GM23338 (cell line): ENCODE data around the gene PNPLA8.

ENCODE experiments used
- EZH2 ChIP-seq: fragments of 200-600 bp; sonication (generic); IDR thresholded peaks from one replicate; pipeline ENCODE4 v1.8.0; 2017; ENCODE audit warnings: antibody characterized with exemption, mild to moderate bottlenecking, low read depth; ENCODE audit not compliant: unreplicated experiment
- POLR2AphosphoS5 ChIP-seq: IDR thresholded peaks from 2 replicates; pipeline ENCODE4 v1.6.1; 2016; ENCODE audit warnings: antibody characterized with exemption, low read depth
- TF ChIP-seq, protein P1 (sequence below), 2 experiments: fragments of 200-600 bp in 1 of 2; sonication (generic) in 1 of 2; conservative IDR thresholded peaks; 2 replicates each; pipeline versions ENCODE4 v1.5.1 to v1.6.1; 2016 to 2017; ENCODE audit warnings: antibody characterized with exemption in 2 of 2, low read depth in 2 of 2, mild to moderate bottlenecking in 2 of 2, moderate library complexity in 1 of 2
- TF ChIP-seq, protein P2 (sequence below): IDR thresholded peaks from one replicate; pipeline ENCODE4 v1.6.1; 2018; ENCODE audit warnings: antibody characterized with exemption; ENCODE audit not compliant: unreplicated experiment

DNA sequence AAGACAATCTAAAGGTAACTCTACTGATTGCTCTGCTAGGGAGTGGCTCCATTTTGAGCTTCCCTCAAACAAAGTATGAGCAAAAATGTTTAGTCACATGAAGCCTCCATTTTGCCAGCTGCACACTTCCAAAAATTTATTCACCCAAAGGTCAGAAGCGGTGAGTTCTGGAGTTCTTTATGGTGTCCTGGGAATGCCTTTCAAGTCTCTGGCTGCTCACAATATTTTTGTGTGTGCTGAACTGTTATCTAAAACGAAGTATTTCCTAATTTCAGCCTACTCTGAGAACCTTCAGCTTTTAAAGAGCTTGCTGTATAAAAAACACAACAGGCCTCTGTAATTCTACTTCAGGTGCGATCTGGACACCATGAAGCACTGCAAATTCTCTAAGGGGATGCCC is 85.3 kb downstream of the PNPLA8 start:
- TF ChIP-seq, protein P1, sequence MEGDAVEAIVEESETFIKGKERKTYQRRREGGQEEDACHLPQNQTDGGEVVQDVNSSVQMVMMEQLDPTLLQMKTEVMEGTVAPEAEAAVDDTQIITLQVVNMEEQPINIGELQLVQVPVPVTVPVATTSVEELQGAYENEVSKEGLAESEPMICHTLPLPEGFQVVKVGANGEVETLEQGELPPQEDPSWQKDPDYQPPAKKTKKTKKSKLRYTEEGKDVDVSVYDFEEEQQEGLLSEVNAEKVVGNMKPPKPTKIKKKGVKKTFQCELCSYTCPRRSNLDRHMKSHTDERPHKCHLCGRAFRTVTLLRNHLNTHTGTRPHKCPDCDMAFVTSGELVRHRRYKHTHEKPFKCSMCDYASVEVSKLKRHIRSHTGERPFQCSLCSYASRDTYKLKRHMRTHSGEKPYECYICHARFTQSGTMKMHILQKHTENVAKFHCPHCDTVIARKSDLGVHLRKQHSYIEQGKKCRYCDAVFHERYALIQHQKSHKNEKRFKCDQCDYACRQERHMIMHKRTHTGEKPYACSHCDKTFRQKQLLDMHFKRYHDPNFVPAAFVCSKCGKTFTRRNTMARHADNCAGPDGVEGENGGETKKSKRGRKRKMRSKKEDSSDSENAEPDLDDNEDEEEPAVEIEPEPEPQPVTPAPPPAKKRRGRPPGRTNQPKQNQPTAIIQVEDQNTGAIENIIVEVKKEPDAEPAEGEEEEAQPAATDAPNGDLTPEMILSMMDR (conservative IDR thresholded peaks at IDR 0.05; ENCODE audit: low read depth in 2 of 2), result no peak
- TF ChIP-seq POLR2AphosphoS5, result no peak
- TF ChIP-seq EZH2, result no peak
- TF ChIP-seq, protein P2, sequence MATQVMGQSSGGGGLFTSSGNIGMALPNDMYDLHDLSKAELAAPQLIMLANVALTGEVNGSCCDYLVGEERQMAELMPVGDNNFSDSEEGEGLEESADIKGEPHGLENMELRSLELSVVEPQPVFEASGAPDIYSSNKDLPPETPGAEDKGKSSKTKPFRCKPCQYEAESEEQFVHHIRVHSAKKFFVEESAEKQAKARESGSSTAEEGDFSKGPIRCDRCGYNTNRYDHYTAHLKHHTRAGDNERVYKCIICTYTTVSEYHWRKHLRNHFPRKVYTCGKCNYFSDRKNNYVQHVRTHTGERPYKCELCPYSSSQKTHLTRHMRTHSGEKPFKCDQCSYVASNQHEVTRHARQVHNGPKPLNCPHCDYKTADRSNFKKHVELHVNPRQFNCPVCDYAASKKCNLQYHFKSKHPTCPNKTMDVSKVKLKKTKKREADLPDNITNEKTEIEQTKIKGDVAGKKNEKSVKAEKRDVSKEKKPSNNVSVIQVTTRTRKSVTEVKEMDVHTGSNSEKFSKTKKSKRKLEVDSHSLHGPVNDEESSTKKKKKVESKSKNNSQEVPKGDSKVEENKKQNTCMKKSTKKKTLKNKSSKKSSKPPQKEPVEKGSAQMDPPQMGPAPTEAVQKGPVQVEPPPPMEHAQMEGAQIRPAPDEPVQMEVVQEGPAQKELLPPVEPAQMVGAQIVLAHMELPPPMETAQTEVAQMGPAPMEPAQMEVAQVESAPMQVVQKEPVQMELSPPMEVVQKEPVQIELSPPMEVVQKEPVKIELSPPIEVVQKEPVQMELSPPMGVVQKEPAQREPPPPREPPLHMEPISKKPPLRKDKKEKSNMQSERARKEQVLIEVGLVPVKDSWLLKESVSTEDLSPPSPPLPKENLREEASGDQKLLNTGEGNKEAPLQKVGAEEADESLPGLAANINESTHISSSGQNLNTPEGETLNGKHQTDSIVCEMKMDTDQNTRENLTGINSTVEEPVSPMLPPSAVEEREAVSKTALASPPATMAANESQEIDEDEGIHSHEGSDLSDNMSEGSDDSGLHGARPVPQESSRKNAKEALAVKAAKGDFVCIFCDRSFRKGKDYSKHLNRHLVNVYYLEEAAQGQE, result no peak
